ENCODE measurements around the gene NLRC5.
"Not testable (repeated sequence)": the region's sequence is repeated elsewhere in the genome, so short reads cannot be mapped to it uniquely, and the experiment has no call there.

DNA sequence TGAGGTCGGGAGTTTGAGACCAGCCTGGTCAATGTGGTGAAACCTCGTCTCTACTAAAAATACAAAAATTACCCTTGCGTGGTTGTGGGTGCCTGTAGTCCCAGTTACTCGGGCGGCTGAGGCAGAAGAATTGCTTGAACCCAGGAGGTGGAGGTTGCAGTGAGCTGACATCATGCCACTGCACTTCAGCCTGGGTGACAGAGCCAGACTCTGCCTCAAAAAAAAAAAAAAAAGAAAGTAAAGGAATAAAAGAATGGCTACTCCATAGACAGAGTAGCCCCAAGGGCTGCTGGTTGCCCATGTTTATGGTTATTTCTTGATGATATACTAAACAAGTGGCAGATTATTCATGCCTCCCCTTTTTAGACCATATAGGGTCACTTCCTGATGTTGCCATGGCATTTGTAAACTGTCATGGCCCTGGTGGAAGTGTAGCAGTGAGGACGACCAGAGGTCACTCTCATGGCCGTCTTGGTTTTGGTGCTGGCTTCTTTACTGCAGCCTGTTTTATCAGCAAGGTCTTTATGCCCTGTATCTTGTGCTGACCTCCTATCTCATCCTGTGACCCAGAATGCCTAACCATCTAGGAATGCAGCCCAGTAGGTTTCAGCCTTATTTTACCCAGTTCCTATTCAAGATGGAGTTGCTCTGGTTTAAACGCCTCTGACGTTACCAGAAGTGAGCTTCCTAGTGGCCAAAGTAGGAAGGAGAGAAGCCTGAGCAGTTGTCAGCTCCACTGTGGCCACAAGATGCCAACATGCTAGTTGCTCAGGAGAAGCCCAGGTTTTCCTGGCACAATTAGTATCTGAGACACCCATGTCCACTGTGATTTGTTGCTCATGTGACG is 120.1 kb downstream of the NLRC5 start:
- TF ChIP-seq EZH2phosphoT487, EZH2 (IDR thresholded peaks at IDR 0.05): not testable (repeated sequence)
- TF ChIP-seq, protein P1, sequence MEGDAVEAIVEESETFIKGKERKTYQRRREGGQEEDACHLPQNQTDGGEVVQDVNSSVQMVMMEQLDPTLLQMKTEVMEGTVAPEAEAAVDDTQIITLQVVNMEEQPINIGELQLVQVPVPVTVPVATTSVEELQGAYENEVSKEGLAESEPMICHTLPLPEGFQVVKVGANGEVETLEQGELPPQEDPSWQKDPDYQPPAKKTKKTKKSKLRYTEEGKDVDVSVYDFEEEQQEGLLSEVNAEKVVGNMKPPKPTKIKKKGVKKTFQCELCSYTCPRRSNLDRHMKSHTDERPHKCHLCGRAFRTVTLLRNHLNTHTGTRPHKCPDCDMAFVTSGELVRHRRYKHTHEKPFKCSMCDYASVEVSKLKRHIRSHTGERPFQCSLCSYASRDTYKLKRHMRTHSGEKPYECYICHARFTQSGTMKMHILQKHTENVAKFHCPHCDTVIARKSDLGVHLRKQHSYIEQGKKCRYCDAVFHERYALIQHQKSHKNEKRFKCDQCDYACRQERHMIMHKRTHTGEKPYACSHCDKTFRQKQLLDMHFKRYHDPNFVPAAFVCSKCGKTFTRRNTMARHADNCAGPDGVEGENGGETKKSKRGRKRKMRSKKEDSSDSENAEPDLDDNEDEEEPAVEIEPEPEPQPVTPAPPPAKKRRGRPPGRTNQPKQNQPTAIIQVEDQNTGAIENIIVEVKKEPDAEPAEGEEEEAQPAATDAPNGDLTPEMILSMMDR (IDR thresholded peaks at IDR 0.05): not testable (repeated sequence)

Measured in neural progenitor cell (in vitro differentiated cells).